Thyroid gland (tissue), 4 donors: ENCODE results near the gene POGLUT3.

Source experiments
- POLR2A ChIP-seq, 2 donors: fragments of 450-650 bp; IDR thresholded peaks; one replicate each; pipeline ENCODE4 v1.6.1; 2017; ENCODE audit warnings: antibody characterized with exemption in 2 of 2, mild to moderate bottlenecking in 2 of 2, moderate library complexity in 1 of 2
- TF ChIP-seq, protein P1 (sequence below), 6 experiments: fragments of 200-600 bp in 3 of 6; fragments of 450-650 bp in 3 of 6; sonication (generic) in 3 of 6; IDR thresholded peaks; one replicate each; pipeline ENCODE4 v1.5.1; 2016 to 2019; ENCODE audit warnings: antibody characterized with exemption in 6 of 6, mild to moderate bottlenecking in 2 of 6, inconsistent platforms in 1 of 6, moderate library complexity in 1 of 6

DNA sequence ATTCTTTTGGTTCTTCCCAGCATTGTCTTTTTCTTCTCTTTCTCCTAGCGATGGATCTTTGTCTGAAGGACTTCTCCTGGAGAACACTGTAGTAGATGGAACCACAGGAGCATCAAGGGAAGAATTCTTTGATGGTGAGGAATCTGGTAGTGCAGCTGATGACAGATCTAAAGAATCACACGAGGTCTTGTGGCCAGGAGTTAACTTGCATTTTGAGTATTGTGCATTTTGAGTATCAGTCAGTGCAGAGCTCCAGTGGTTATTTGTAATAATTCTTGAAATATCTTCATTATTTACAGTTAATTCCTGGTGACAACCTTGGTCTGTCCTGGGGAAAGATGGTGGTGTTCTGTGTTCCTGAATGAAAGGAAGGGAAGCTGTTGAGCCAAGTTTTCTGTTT lies 14.5 kb upstream of the POGLUT3 start:
- TF ChIP-seq POLR2A (IDR thresholded peaks at IDR 0.05) = no peak
- TF ChIP-seq, protein P1, sequence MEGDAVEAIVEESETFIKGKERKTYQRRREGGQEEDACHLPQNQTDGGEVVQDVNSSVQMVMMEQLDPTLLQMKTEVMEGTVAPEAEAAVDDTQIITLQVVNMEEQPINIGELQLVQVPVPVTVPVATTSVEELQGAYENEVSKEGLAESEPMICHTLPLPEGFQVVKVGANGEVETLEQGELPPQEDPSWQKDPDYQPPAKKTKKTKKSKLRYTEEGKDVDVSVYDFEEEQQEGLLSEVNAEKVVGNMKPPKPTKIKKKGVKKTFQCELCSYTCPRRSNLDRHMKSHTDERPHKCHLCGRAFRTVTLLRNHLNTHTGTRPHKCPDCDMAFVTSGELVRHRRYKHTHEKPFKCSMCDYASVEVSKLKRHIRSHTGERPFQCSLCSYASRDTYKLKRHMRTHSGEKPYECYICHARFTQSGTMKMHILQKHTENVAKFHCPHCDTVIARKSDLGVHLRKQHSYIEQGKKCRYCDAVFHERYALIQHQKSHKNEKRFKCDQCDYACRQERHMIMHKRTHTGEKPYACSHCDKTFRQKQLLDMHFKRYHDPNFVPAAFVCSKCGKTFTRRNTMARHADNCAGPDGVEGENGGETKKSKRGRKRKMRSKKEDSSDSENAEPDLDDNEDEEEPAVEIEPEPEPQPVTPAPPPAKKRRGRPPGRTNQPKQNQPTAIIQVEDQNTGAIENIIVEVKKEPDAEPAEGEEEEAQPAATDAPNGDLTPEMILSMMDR (IDR thresholded peaks at IDR 0.05) = no peak
